Small intestine (tissue), 7 donors: Measurements from ENCODE around the gene WDR38. TPM values are rescaled to one million over a fixed set of nuclear protein-coding genes. Genes with fewer than 3 reads are reported as not detected.

Experiments
- DNase-seq, 2 donors: peaks; one replicate each; pipeline versions ENCODE4 v3.0.0 to v3.0.0-alpha.2; 2013
- FAIRE-seq: peaks from 2 replicates; lab custom pipeline; 2012; peaks lifted over from hg19 to GRCh38; lab: Jason Lieb, UNC
- H3K27ac ChIP-seq, 3 donors: one replicate each; pipeline ENCODE4 v1.5.1; 2013; ENCODE audit warnings: low read length in 2 of 3, mild to moderate bottlenecking in 2 of 3, control low read depth in 1 of 3, inconsistent platforms in 1 of 3, low read depth in 1 of 3, moderate library complexity in 1 of 3
- H3K27me3 ChIP-seq, 3 donors: one replicate each; pipeline ENCODE4 v1.6.1; 2013; ENCODE audit warnings: low read length in 3 of 3, inconsistent platforms in 1 of 3; ENCODE audit not compliant: control insufficient read depth in 3 of 3, insufficient read depth in 3 of 3
- H3K36me3 ChIP-seq, 3 donors: one replicate each; pipeline ENCODE4 v1.6.1; 2013; ENCODE audit warnings: low read length in 3 of 3, inconsistent platforms in 1 of 3, low read depth in 1 of 3, mild to moderate bottlenecking in 1 of 3, moderate library complexity in 1 of 3; ENCODE audit not compliant: control insufficient read depth in 3 of 3, insufficient read depth in 2 of 3
- H3K4me1 ChIP-seq, 3 donors: one replicate each; pipeline ENCODE4 v1.6.1; 2013; ENCODE audit warnings: low read length in 2 of 3, inconsistent platforms in 1 of 3, low read depth in 1 of 3, mild to moderate bottlenecking in 1 of 3, moderate library complexity in 1 of 3; ENCODE audit not compliant: control insufficient read depth in 3 of 3, insufficient read depth in 2 of 3
- H3K4me3 ChIP-seq, 3 donors: one replicate each; pipeline ENCODE4 v1.5.1; 2013; ENCODE audit warnings: low read length in 3 of 3, control low read depth in 1 of 3, inconsistent platforms in 1 of 3, low read depth in 1 of 3, mild to moderate bottlenecking in 1 of 3, moderate library complexity in 1 of 3
- H3K9me3 ChIP-seq, 2 donors: one replicate each; pipeline ENCODE4 v1.6.1; 2013; ENCODE audit warnings: low read depth in 1 of 2, low read length in 1 of 2; ENCODE audit not compliant: control insufficient read depth in 2 of 2, insufficient read depth in 1 of 2
- WGBS, 3 donors: extraction: QIAGEN DNeasy Blood & Tissue Kit; methylation state at CpG; one replicate each; pipeline ENCODE4 v1.1.7; 2013; 5-methylcytosine and 5-hydroxymethylcytosine counted together
- polyA plus RNA-seq, 4 donors: library from polyadenylated mRNA; stranded (reverse) in 3 of 4; unstranded in 1 of 4; fragments of 200-250 nt in 3 of 4; fragments of 120-200 nt in 1 of 4; gene quantifications; one replicate each; pipeline versions ENCODE4 v1.2.1 to v1.2.3, GENCODE V29; 2013
- donor health status: healthy with polysubstance abuse.
- donor health status: control.
- donor health status: control.
- donor health status: Bipolar disorder and iron deficiency.
- donor health status: healthy.

Gene WDR38
- polyA plus RNA-seq, 4 donors = not detected

GRCh38 chr9:124886866-124887492 is 33.7 kb downstream of the WDR38 start:
- Histone ChIP-seq H3K36me3 (peaks cover 6 to 77% (median 37%) of the 10 kb centered on the region in 3 donors), H3K4me1 (no peaks in the 10 kb centered on the region), H3K27me3 (no peaks in the 10 kb centered on the region), H3K27ac (no peak overlapping the region), H3K9me3 (no peaks in the 10 kb centered on the region), H3K4me3 (no peak overlapping the region)
- WGBS, 3 donors = 88 to 94% (median 92%) methylated on average over 15 to 17 of the region's 17 CpGs
- FAIRE-seq (no peak), DNase-seq (no peak)

GRCh38 chr9:124887832-124888231 is 34.6 kb downstream of the WDR38 start:
- Histone ChIP-seq H3K27ac (no peak overlapping the region), H3K4me1 (no peaks in the 10 kb centered on the region), H3K36me3 (peaks cover 6 to 74% (median 37%) of the 10 kb centered on the region in 3 donors), H3K4me3 (no peak overlapping the region), H3K27me3 (no peaks in the 10 kb centered on the region), H3K9me3 (no peaks in the 10 kb centered on the region)
- DNase-seq (no peak), FAIRE-seq (no peak)
- WGBS, 3 donors = 91 to 94% (median 94%) methylated on average over 5 of the region's 5 CpGs

- FAIRE-seq = no peak
- H3K36me3 ChIP-seq = peaks cover 6 to 78% (median 42%) of the 10 kb centered on the region in 3 donors
Measured at GRCh38 chr9:124889006-124889405, 35.7 kb downstream of the WDR38 start.

GRCh38 chr9:124890179-124890578 is 36.9 kb downstream of the WDR38 start:
- FAIRE-seq (no peak), DNase-seq (no peak)
- Histone ChIP-seq H3K4me3 (no peak overlapping the region), H3K36me3 (peaks cover 2 to 78% (median 43%) of the 10 kb centered on the region in 3 donors), H3K27ac (no peak overlapping the region), H3K9me3 (no peaks in the 10 kb centered on the region), H3K4me1 (no peaks in the 10 kb centered on the region), H3K27me3 (no peaks in the 10 kb centered on the region)
- WGBS, 3 donors = 96 to 99% (median 97%) methylated on average over 7 of the region's 7 CpGs

More at GRCh38 chr9:124889006-124889405, 35.7 kb downstream of the WDR38 start:
- Histone ChIP-seq H3K9me3 (no peaks in the 10 kb centered on the region), H3K27me3 (no peaks in the 10 kb centered on the region), H3K4me1 (no peaks in the 10 kb centered on the region), H3K27ac (no peak overlapping the region), H3K4me3 (no peak overlapping the region)
- WGBS, 3 donors = 95 to 96% (median 96%) methylated on average over 13 of the region's 13 CpGs
- no peak for DNase-seq

- Histone ChIP-seq H3K27me3 (no peaks in the 10 kb centered on the region), H3K4me3 (no peak overlapping the region), H3K9me3 (no peaks in the 10 kb centered on the region), H3K4me1 (peaks cover 0 to 10% (median 0%) of the 10 kb centered on the region in 3 donors), H3K27ac (no peak overlapping the region), H3K36me3 (peaks cover 5 to 68% (median 18%) of the 10 kb centered on the region in 3 donors)
- DNase-seq = no peak
- no peak for FAIRE-seq
- WGBS, 3 donors = 87 to 90% (median 88%) methylated on average over 9 of the region's 9 CpGs
Measured at GRCh38 chr9:124894035-124894740, 40.9 kb downstream of the WDR38 start.

GRCh38 chr9:124894741-124895170 is 41.5 kb downstream of the WDR38 start:
- Histone ChIP-seq H3K9me3 (no peaks in the 10 kb centered on the region), H3K36me3 (peaks cover 5 to 68% (median 21%) of the 10 kb centered on the region in 3 donors), H3K4me3 (no peak overlapping the region), H3K4me1 (peaks cover 0 to 10% (median 0%) of the 10 kb centered on the region in 3 donors), H3K27ac (no peak overlapping the region), H3K27me3 (no peaks in the 10 kb centered on the region)
- peak; percentile 13 to 27 for DNase-seq
- no peak for FAIRE-seq

- FAIRE-seq = no peak
- H3K36me3 ChIP-seq = peaks cover 5 to 60% (median 20%) of the 10 kb centered on the region in 3 donors
Measured at GRCh38 chr9:124897570-124898460, 44.6 kb downstream of the WDR38 start.

GRCh38 chr9:124899845-124900244 is 46.6 kb downstream of the WDR38 start:
- no peak for DNase-seq
- WGBS, 3 donors = 95 to 97% (median 95%) methylated on average over 9 of the region's 9 CpGs
- Histone ChIP-seq H3K27ac (no peak overlapping the region), H3K4me1 (peaks cover 0 to 10% (median 0%) of the 10 kb centered on the region in 3 donors), H3K36me3 (peaks cover 5 to 58% (median 14%) of the 10 kb centered on the region in 3 donors), H3K27me3 (no peaks in the 10 kb centered on the region), H3K4me3 (no peak overlapping the region), H3K9me3 (no peaks in the 10 kb centered on the region)
- no peak for FAIRE-seq

More at GRCh38 chr9:124897570-124898460, 44.6 kb downstream of the WDR38 start:
- Histone ChIP-seq H3K4me3 (no peak overlapping the region), H3K27ac (peak overlapping the region in 1 of 3 donors; percentile 44), H3K9me3 (no peaks in the 10 kb centered on the region), H3K4me1 (peaks cover 0 to 10% (median 0%) of the 10 kb centered on the region in 3 donors), H3K27me3 (no peaks in the 10 kb centered on the region)
- WGBS, 3 donors = 55 to 70% (median 69%) methylated on average over 6 of the region's 6 CpGs
- DNase-seq = peak; percentile 84 to 90
